GM10248 (cell line): Measurements from ENCODE around the gene OR7A10.

Experiments
- CTCF ChIA-PET: fragments of 300-600 bp; sonication (Branson Sonifier 250); formaldehyde crosslinking; extraction: SDS; loops from one replicate; lab custom pipeline; 2021; ENCODE audit warnings: antibody characterized with exemption; lab: Yijun Ruan, JAX
- POLR2A ChIA-PET: fragments of 350-650 bp; sonication (Branson Sonifier 250); formaldehyde crosslinking; extraction: SDS; loops from one replicate; lab custom pipeline; 2020; ENCODE audit warnings: antibody characterized with exemption; lab: Yijun Ruan, JAX
- DNase-seq: peaks from one replicate; pipeline ENCODE4 v3.0.0; 2012; ENCODE audit errors: extremely low spot score
- CTCF ChIP-seq: IDR thresholded peaks from 2 replicates; pipeline ENCODE4 v1.5.1; 2012; ENCODE audit warnings: mild to moderate bottlenecking, low read depth; ENCODE audit errors: extremely low read depth, missing control alignments, control extremely low read depth

OR7A10 gene

GRCh38 chr19:14848822-14849221, at the start of gene OR7A10:
Gene OR7A10 (minus strand): TSS chr19:14848922. CDS start chr19:14841877, 7,045 bp downstream.
- POLR2A ChIA-PET = no interaction called here
- DNase-seq = no peak
- CTCF ChIA-PET = interaction anchor here (1.6 kb wide), 1 partner anchor 10 kb away, joined by 3 read pairs; no protein-coding TSS in a partner anchor
- TF ChIP-seq CTCF = no peak

- CTCF ChIA-PET = interaction anchor here (1.5 to 1.9 kb wide), 2 partner anchors 58 to 104 kb away, joined by 3 to 6 read pairs; no protein-coding TSS in a partner anchor
- TF ChIP-seq CTCF = no peak
- POLR2A ChIA-PET = no interaction called here
- DNase-seq = no peak
Observed at GRCh38 chr19:14890643-14891379, 42.1 kb upstream of the OR7A10 start.

GRCh38 chr19:14889994-14890642, 41.4 kb upstream of the OR7A10 start:
- POLR2A ChIA-PET = no interaction called here
- CTCF ChIA-PET = interaction anchor here (1.5 to 1.9 kb wide), 2 partner anchors 58 to 103 kb away, joined by 3 to 6 read pairs; no protein-coding TSS in a partner anchor
- no peak for DNase-seq
- no peak for TF ChIP-seq CTCF

DNA sequence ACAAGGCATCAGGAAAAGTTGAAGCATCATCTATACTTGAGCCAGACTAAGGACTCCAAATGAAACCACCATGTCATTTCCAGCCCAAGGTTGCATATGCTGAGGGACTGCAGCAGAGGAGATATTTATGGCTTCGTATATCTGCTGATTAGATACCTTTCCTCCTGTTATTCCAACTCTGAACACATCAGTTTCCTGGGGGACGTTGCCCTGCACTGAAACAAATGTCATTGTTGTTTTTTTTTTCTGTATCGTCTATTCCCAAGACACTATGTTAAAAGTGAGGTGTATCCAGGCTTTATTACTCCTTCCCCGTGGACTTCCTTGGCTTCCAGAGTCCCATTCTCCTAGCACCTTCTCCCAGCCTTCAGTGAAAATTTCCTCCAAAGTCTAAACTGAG, 37.3 kb upstream of the OR7A10 start, which contains the start of gene OR7A17:
Gene OR7A17, minus strand, starts transcription at position 101 of the 400 bp plus-strand sequence. CDS start 4,777 bp downstream, outside the sequence.
- DNase-seq = no peak
- no peak for TF ChIP-seq CTCF
- CTCF ChIA-PET = no interaction called here
- POLR2A ChIA-PET = no interaction called here

- POLR2A ChIA-PET = no interaction called here
- CTCF ChIA-PET = no interaction called here
- peak; percentile 33 for DNase-seq
Observed at GRCh38 chr19:14871619-14872230, 23.0 kb upstream of the OR7A10 start.

More at GRCh38 chr19:14871619-14872230, 23.0 kb upstream of the OR7A10 start:
- peak; percentile 46 for TF ChIP-seq CTCF
